Upper lobe of left lung (tissue), 6 donors: ENCODE measurements around the gene PPP1R13B. TPM values are rescaled to one million over a fixed set of nuclear protein-coding genes. Genes with fewer than 3 reads are reported as not detected.
A peak's percentile ranks its signal among the peaks of the same experiment; 100 is the strongest.

Experiments used
- ATAC-seq, 2 donors: fragments of 200-7000 bp; cut with Tn5 transposase; one replicate each; pipeline ENCODE4 v1.9.1; 2022; ENCODE audit warnings: mild to moderate bottlenecking in 2 of 2, moderate library complexity in 2 of 2; ENCODE audit not compliant: low FRiP score in 2 of 2
- DNase-seq, 2 donors: peaks; one replicate each; pipeline ENCODE4 v3.0.0-alpha.2; 2019 to 2020
- H3K27ac ChIP-seq, 4 donors: fragments of 200-600 bp; sonication (generic); one replicate each; pipeline ENCODE4 v1.5.1; 2016 to 2019
- H3K27me3 ChIP-seq, 4 donors: fragments of 200-600 bp; sonication (generic); one replicate each; pipeline ENCODE4 v1.5.1; 2017 to 2019
- H3K36me3 ChIP-seq, 4 donors: fragments of 200-600 bp; sonication (generic); one replicate each; pipeline ENCODE4 v1.5.1; 2016 to 2019
- H3K4me1 ChIP-seq, 4 donors: fragments of 200-600 bp; sonication (generic); one replicate each; pipeline ENCODE4 v1.5.1; 2018 to 2019
- H3K4me3 ChIP-seq, 4 donors: fragments of 200-600 bp; sonication (generic); one replicate each; pipeline ENCODE4 v1.5.1; 2017 to 2019; ENCODE audit warnings: mild to moderate bottlenecking in 2 of 4, moderate library complexity in 1 of 4
- H3K9me3 ChIP-seq, 4 donors: fragments of 200-600 bp; sonication (generic); one replicate each; pipeline ENCODE4 v1.5.1; 2018 to 2019
- CTCF ChIP-seq, 6 experiments: fragments of 450-650 bp in 4 of 6; fragments of 200-600 bp in 2 of 6; sonication (generic) in 2 of 6; IDR thresholded peaks; one replicate each; pipeline ENCODE4 v1.5.1; 2016 to 2019; ENCODE audit warnings: antibody characterized with exemption in 6 of 6
- EP300 ChIP-seq, 4 donors: sonication (generic); formaldehyde crosslinking; IDR thresholded peaks; one replicate each; pipeline ENCODE4 v1.5.1; 2017; ENCODE audit warnings: antibody characterized with exemption in 4 of 4, control low read depth in 2 of 4
- POLR2A ChIP-seq, 4 donors: fragments of 450-650 bp; IDR thresholded peaks; one replicate each; pipeline ENCODE4 v1.5.1; 2016 to 2017; ENCODE audit warnings: antibody characterized with exemption in 4 of 4, mild to moderate bottlenecking in 2 of 4
- POLR2AphosphoS5 ChIP-seq, 2 donors: sonication (generic); formaldehyde crosslinking; IDR thresholded peaks; one replicate each; pipeline ENCODE4 v1.5.1; 2017; ENCODE audit warnings: antibody characterized with exemption in 2 of 2
- WGBS, 2 donors: methylation state at CpG; one replicate each; pipeline ENCODE4 v1.1.5; 2017 to 2018; 5-methylcytosine and 5-hydroxymethylcytosine counted together
- total RNA-seq, 6 donors: library from RNA; depleted of rRNA in 4 of 6; stranded (reverse); fragments of >200 nt in 4 of 6; gene quantifications; one replicate each; pipeline versions ENCODE4 v1.1.0 to v1.2.1, GENCODE V29; 2016 to 2021
- donor health status: DM: no; HTN: no; CAD: no; lungs with moderate emphysema.
- donor health status: DM: no; HTN: yes; CAD: no; lungs with severe emphysema.

The PPP1R13B gene
- total RNA-seq, 6 donors from 2014 or later = 37.0 to 117 (median 71.1) TPM

DNA sequence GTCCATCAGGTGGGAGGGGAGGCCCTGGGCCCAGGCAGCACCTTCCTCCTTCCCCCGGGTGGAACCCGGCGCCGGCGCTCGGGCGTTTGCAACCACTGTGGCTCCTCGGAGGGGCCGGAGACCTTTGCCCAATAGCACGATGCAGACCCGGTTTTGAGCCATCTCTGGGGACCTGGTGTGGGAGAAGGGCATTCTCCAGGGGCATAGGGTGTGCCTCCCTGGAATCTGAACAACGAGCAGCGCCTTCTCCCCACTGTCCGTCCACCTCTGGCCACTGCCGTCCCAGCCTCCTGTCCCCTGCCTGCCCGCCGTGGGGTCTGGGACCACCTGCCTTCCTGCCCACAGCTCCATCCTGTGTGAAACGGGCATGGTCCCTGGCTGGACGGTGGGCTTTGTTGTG, 119.2 kb downstream of the PPP1R13B start:
- Histone ChIP-seq H3K27ac (no peak overlapping the region), H3K36me3 (peaks cover 12 to 49% (median 30%) of the 10 kb centered on the region in 4 donors), H3K4me1 (peaks cover 14 to 35% (median 20%) of the 10 kb centered on the region in 4 donors), H3K27me3 (no peaks in the 10 kb centered on the region), H3K4me3 (no peak overlapping the region), H3K9me3 (no peaks in the 10 kb centered on the region)
- 77 to 80% methylated on average over 17 to 18 of the region's 19 CpGs for WGBS, 2 donors
- ATAC-seq = no peak
- no peak for TF ChIP-seq POLR2AphosphoS5 (IDR thresholded peaks at IDR 0.05)
- no peak for TF ChIP-seq EP300 (IDR thresholded peaks at IDR 0.05)
- peak in 1 of 2 donors; percentile 82 for DNase-seq

DNA sequence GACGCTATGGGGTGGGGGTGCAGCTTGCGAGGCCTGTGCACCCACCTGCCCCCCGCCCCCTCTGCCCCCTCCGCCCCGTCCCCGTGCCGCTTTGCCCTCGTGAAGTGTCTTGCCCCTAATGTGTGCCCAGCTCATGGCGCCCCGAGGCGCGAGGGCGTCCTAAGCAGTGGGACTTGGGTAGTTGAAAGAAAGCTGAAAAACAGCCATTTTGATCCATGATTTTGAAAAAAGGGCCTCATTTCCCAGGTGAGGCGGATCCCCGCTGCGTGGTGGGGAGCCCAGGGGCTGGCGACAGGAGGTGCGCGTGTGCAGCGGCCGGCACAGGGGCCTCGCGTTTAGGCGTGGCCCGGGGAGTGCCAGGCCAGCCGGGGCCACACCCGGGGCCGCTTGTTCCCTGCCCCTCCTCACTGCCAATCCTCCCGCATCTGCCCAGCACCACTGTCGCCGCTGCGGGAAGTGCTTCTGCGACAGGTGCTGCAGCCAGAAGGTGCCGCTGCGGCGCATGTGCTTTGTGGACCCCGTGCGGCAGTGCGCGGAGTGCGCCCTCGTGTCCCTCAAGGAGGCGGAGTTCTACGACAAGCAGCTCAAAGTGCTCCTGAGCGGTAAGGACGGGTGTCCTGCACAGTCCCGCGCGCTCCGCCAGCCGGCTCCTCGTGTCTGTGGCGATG, 119.9 kb downstream of the PPP1R13B start:
- DNase-seq (peak; percentile 75 to 89), ATAC-seq (peak; percentile 13 to 50)
- H3K36me3 ChIP-seq = peaks cover 7 to 42% (median 26%) of the 10 kb centered on the region in 4 donors
- H3K4me1 ChIP-seq = peaks cover 16 to 41% (median 25%) of the 10 kb centered on the region in 4 donors
- H3K9me3 ChIP-seq = no peaks in the 10 kb centered on the region
- no peak for TF ChIP-seq EP300 (IDR thresholded peaks at IDR 0.05)
- no peak for TF ChIP-seq POLR2A (IDR thresholded peaks at IDR 0.05)
- peak in 4 of 6 experiments; percentile 16 to 57 (median 34) for TF ChIP-seq CTCF (IDR thresholded peaks at IDR 0.05)
- H3K27me3 ChIP-seq = no peaks in the 10 kb centered on the region
- H3K27ac ChIP-seq = peak overlapping the region in 1 of 4 donors; percentile 2
- WGBS, 2 donors = 81 to 88% methylated on average over 23 to 52 of the region's 53 CpGs
- no peak overlapping the region for H3K4me3 ChIP-seq

DNA sequence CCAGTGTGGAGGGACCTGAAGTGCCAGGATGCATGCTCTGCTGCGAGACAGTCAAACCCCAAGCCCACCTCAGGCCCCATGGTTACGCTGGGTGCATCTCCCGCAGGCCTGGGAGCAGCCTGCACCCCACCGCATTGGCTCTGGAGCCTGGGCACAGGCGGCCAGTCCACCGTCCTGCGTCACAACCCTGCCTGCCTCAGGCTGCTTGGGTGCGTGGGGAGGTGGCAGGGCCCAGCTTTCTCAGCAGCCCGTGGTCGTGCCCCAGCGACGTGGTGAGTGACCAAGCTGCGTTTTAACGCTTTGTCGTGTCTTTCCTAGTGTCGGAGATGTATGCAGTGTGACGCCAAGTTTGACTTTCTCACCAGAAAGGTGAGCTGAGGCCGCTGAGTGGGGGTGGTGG, 120.9 kb downstream of the PPP1R13B start:
- DNase-seq (peak in 1 of 2 donors; percentile 70), ATAC-seq (no peak)
- Histone ChIP-seq H3K4me1 (peaks cover 16 to 41% (median 25%) of the 10 kb centered on the region in 4 donors), H3K4me3 (no peak overlapping the region), H3K36me3 (peaks cover 7 to 34% (median 21%) of the 10 kb centered on the region in 4 donors), H3K9me3 (no peaks in the 10 kb centered on the region), H3K27ac (no peak overlapping the region), H3K27me3 (no peaks in the 10 kb centered on the region)
- no peak for TF ChIP-seq EP300 (IDR thresholded peaks at IDR 0.05)
- TF ChIP-seq POLR2A (IDR thresholded peaks at IDR 0.05) = no peak
- no peak for TF ChIP-seq CTCF (IDR thresholded peaks at IDR 0.05)
- TF ChIP-seq POLR2AphosphoS5 (IDR thresholded peaks at IDR 0.05) = no peak
- WGBS, 2 donors = 92 to 99% methylated on average over 16 to 18 of the region's 18 CpGs

DNA sequence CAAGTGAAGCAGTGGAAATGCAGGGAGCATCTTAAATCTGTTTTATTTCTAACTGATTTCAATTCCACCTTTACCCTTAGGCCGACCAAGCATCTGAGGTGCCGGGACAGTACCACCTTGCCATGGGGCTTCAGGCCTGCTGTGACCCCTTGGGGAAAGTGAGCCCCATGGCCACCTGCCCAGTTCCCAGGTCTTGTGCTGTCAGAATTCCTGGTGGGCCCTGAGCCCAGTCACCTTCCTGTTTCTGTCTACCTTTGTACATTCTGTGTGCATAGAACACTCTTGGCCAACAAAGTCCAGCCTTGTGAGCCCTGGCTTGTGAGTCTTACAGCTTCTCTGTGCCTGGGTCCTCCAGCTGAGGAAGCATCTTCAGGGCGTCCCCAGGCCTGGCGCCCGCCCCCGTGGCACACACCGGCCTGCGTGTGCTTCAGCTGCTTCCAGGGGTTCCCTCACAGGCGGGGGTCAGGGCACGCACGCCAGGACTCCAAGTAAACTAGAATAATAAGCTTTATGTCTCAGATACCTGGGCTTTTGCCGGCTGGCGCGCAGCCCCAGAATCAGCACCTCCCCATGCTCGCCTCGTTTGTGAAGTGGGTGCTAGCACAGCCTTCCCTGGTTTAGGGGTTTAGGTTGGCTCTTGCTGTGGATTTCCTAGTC, 121.5 kb downstream of the PPP1R13B start:
- peak in 1 of 2 donors; percentile 68 for DNase-seq
- H3K4me3 ChIP-seq = no peak overlapping the region
- no peaks in the 10 kb centered on the region for H3K9me3 ChIP-seq
- 95 to 96% methylated on average over 9 to 16 of the region's 16 CpGs for WGBS, 2 donors
- peaks cover 7 to 34% (median 21%) of the 10 kb centered on the region in 4 donors for H3K36me3 ChIP-seq
- H3K4me1 ChIP-seq = peaks cover 16 to 45% (median 25%) of the 10 kb centered on the region in 4 donors
- no peak overlapping the region for H3K27ac ChIP-seq
- ATAC-seq = no peak
- TF ChIP-seq EP300 (IDR thresholded peaks at IDR 0.05) (no peak), CTCF (IDR thresholded peaks at IDR 0.05) (no peak), POLR2AphosphoS5 (IDR thresholded peaks at IDR 0.05) (no peak), POLR2A (IDR thresholded peaks at IDR 0.05) (no peak)
- H3K27me3 ChIP-seq = no peaks in the 10 kb centered on the region

DNA sequence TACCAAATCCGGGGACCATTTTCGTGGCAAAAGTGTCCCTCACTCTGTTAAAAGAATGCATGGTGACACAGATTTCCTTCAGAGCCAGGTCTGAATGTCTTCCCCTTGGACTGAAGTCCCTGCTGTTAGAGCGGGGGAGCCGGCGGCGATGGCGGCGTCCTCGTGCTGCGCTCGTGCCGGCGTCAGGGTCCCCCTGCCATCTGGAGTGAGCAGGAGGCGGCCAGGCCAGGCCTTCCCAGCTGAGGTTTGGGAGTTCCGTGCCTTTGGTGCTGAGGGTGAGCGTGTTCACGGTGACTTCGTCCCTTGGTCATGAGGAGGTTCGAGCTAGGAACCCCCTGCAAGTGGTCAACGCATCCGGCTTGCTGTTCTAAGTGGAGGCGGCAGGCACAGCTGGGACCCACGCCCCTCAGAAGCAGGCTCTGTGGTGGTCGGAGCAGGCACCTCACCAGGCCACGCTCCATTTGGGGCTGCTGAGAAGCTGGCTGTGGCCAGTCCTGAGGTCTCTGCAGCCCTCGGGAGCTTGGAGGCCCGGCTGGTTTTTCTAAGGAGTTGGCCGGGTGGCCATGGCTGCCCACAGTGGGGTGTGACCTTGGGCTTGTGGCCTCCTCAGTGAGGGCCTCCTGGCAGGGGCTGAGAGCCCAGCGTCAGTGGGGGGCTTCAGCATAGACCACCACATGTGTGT, 122.2 kb downstream of the PPP1R13B start:
- WGBS, 2 donors = 95 to 97% methylated on average over 11 to 25 of the region's 29 CpGs
- H3K36me3 ChIP-seq = peaks cover 7 to 30% (median 20%) of the 10 kb centered on the region in 4 donors
- no peak overlapping the region for H3K4me3 ChIP-seq
- peak overlapping the region in 1 of 4 donors; percentile 52 for H3K27ac ChIP-seq
- DNase-seq (peak in 1 of 2 donors; percentile 77), ATAC-seq (no peak)
- no peaks in the 10 kb centered on the region for H3K9me3 ChIP-seq
- peaks cover 16 to 49% (median 25%) of the 10 kb centered on the region in 4 donors for H3K4me1 ChIP-seq
- H3K27me3 ChIP-seq = no peaks in the 10 kb centered on the region
- TF ChIP-seq POLR2A (IDR thresholded peaks at IDR 0.05) = no peak
